Mucosa of descending colon (tissue), 3 donors: Measurements from ENCODE around the gene VSIG8. TPM values are rescaled to one million over a fixed set of nuclear protein-coding genes. Genes with fewer than 3 reads are reported as not detected.

Experiments used
- ATAC-seq: fragments of 200-7000 bp; cut with Tn5 transposase; one replicate; pipeline ENCODE4 v1.9.1; 2020; ENCODE audit warnings: mild to moderate bottlenecking, moderate library complexity
- DNase-seq, 3 donors: peaks; one replicate each; pipeline ENCODE4 v3.0.0-alpha.2; 2020
- H3K36me3 ChIP-seq: fragments of 200-600 bp; one replicate; pipeline ENCODE4 v1.8.0; 2021; ENCODE audit warnings: low read depth, mild to moderate bottlenecking
- H3K4me1 ChIP-seq: fragments of 200-600 bp; one replicate; pipeline ENCODE4 v1.8.0; 2021; ENCODE audit warnings: low read depth, mild to moderate bottlenecking
- H3K4me3 ChIP-seq: fragments of 200-600 bp; one replicate; pipeline ENCODE4 v1.8.0; 2021; ENCODE audit warnings: mild to moderate bottlenecking
- H3K9me3 ChIP-seq: fragments of 200-600 bp; one replicate; pipeline ENCODE4 v1.8.0; 2021; ENCODE audit warnings: mild to moderate bottlenecking
- intact Hi-C, 2 donors: fragments of 100-400 bp; cut with DNase I in 1 of 2; cut with micrococcal nuclease in 1 of 2; formaldehyde crosslinking; loops; one replicate each; pipeline versions ENCODE4 v1.11.0 to v1.11.1; 2022; cut with DNase I, micrococcal nuclease
- total RNA-seq, 3 donors: library from RNA; stranded (reverse); fragmentation: NEBNext Ultra II Directional in 2 of 3; extraction: Animal tissue kit (Norgen Biotek cat#: 25700) in 2 of 3; gene quantifications; one replicate each; pipeline versions ENCODE4 v1.2.1 to v1.2.4, GENCODE V29; 2021 to 2023
- TF ChIP-seq, protein P1 (sequence below): fragments of 200-600 bp; IDR thresholded peaks from one replicate; pipeline ENCODE4 v1.8.0; 2022; ENCODE audit warnings: antibody characterized with exemption, mild to moderate bottlenecking
- donor health status: DM: no; HTN: no; CAD: no; lungs with moderate emphysema.
- donor health status: DM: no; HTN: no; CAD: no.
- donor health status: DM: no; HTN: yes; CAD: no.

Gene VSIG8
- total RNA-seq, 3 donors from 2014 or later, result not detected

DNA sequence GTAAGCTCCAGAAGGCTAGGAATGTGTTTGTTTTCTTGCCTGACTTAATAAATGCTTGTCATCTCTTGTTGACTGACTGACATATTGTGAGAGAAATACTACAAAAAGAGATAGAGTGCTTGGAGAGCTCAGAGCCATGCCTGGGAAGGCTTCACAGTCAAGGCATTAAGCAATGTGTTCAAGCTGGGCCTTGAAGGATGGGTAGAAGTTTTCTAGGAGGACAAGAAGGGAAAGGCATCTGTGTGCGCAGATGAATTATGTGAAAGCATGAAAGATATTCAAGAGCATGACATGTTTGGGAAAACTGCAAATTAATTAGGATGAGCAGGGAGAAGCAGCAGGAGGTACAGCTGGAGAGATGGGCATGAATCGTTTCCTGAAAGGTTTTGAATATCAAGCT is 30.1 kb downstream of the VSIG8 start:
- intact Hi-C loops, result no loop called here
- TF ChIP-seq, protein P1, sequence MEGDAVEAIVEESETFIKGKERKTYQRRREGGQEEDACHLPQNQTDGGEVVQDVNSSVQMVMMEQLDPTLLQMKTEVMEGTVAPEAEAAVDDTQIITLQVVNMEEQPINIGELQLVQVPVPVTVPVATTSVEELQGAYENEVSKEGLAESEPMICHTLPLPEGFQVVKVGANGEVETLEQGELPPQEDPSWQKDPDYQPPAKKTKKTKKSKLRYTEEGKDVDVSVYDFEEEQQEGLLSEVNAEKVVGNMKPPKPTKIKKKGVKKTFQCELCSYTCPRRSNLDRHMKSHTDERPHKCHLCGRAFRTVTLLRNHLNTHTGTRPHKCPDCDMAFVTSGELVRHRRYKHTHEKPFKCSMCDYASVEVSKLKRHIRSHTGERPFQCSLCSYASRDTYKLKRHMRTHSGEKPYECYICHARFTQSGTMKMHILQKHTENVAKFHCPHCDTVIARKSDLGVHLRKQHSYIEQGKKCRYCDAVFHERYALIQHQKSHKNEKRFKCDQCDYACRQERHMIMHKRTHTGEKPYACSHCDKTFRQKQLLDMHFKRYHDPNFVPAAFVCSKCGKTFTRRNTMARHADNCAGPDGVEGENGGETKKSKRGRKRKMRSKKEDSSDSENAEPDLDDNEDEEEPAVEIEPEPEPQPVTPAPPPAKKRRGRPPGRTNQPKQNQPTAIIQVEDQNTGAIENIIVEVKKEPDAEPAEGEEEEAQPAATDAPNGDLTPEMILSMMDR, result no peak
- Histone ChIP-seq H3K4me1 (no peaks in the 10 kb centered on the region), H3K36me3 (no peaks in the 10 kb centered on the region), H3K4me3 (no peak overlapping the region), H3K9me3 (no peaks in the 10 kb centered on the region)
- ATAC-seq, result no peak
- DNase-seq, result no peak

DNA sequence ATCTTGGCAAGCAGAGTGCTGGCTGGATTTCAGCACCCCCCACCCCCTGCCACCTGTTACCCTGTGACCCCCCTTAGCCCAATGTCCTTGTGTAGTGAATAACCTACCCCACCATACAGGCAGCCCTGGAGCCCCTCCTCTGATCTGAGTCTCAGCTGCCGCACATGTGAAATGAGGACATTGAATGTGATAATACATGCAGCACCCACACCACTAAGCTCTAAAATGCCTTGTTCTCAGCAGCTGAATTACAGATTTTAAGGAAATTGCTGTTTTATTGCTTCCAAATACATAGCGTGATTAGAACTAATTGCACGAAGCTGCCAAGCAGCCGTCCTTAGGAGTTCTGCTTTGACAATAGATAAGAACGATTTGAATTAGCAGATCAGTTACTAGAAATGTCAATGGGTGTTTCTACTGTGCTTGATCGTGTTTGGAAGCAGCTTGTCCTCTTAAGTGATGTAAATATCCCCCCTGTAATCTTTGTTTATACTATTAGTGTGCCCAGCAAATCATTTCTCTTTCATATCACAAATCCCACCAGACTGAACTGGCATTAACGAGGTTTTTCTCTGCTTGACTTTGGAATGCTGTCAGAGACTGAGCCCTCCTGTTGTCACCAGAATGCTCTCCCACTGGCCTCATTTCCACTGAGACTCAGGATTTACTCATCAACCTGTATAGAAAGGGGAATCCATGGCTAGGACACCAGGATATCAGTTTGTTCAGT is 30.9 kb downstream of the VSIG8 start:
- Histone ChIP-seq H3K4me1 (no peaks in the 10 kb centered on the region), H3K4me3 (no peak overlapping the region), H3K36me3 (no peaks in the 10 kb centered on the region), H3K9me3 (no peaks in the 10 kb centered on the region)
- no peak for ATAC-seq
- intact Hi-C loops, result no loop called here
- DNase-seq, result no peak
- TF ChIP-seq, protein P1, result no peak

DNA sequence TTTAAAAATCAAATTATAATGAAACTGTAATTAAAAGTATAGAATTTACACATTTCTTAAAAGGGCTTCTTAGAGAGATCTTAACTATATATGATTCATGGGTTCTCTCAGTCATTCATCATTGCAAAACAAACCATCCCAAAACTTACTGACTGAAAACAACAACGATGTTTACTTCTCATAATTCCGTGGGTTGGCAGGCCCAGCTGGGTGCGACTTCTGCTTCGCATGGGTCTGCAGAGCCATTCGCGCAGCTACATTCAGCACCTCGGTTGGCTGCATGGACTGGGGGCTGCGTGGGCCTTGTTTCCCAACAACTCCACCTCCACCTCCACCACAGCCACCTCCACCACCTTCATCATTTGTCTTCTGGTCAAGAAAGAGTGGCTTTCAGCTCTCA is 31.7 kb downstream of the VSIG8 start:
- TF ChIP-seq, protein P1, result no peak
- intact Hi-C loops, result no loop called here

DNA sequence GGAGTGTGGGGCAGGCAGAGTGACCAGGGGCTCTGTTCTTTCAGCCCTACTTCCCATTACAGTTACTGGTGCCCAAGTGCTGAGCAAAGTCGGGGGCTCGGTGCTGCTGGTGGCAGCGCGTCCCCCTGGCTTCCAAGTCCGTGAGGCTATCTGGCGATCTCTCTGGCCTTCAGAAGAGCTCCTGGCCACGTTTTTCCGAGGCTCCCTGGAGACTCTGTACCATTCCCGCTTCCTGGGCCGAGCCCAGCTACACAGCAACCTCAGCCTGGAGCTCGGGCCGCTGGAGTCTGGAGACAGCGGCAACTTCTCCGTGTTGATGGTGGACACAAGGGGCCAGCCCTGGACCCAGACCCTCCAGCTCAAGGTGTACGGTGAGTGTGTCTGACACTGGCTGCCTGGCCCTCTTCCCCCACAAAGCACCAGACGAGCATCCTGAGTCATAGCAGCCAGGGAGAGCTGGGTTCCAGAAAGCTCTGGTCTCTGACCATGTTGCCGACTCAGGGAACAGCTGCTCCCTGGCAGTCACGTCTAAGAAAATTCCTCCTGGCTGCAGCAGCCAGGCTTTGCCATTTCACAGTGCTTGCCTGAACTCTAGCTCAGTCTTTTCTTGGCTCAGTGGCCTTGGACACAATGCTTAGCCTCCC is 32.5 kb downstream of the VSIG8 start:
- no peaks in the 10 kb centered on the region for H3K9me3 ChIP-seq
- no peak for DNase-seq
- H3K4me3 ChIP-seq, result no peak overlapping the region
- no peaks in the 10 kb centered on the region for H3K4me1 ChIP-seq
- no peak for ATAC-seq
- intact Hi-C loops, result no loop called here
- TF ChIP-seq, protein P1, result no peak
- no peaks in the 10 kb centered on the region for H3K36me3 ChIP-seq

More for the DNA sequence above, 31.7 kb downstream of the VSIG8 start:
- H3K36me3 ChIP-seq, result no peaks in the 10 kb centered on the region
- no peaks in the 10 kb centered on the region for H3K9me3 ChIP-seq
- DNase-seq (no peak), ATAC-seq (no peak)
- no peaks in the 10 kb centered on the region for H3K4me1 ChIP-seq
- no peak overlapping the region for H3K4me3 ChIP-seq

DNA sequence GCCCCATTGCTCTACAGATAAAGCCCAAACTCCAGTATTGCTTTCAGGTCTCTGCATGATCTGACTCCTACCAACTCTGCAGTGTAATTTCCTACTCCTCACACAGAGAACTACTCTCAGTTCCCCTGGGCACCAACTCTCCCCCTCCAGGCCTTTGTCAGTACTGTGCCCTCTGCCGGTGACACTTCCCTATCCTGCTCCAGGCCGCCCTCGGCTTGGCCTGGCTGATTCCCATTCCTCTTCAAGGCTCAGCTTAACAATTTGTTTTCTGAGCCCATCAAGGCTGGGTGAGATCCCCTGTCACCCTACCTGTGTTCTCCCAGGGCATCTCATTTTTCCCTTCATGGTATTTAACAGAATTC is 33.2 kb downstream of the VSIG8 start:
- H3K36me3 ChIP-seq, result no peaks in the 10 kb centered on the region
- H3K4me1 ChIP-seq, result no peaks in the 10 kb centered on the region
- ATAC-seq (peak; percentile 74), DNase-seq (peak in 2 of 3 donors; percentile 59 to 72)
- intact Hi-C loops, result no loop called here
- no peaks in the 10 kb centered on the region for H3K9me3 ChIP-seq
- H3K4me3 ChIP-seq, result no peak overlapping the region
- TF ChIP-seq, protein P1, result peak; percentile 19
